Right lobe of liver (tissue), 4 donors: ENCODE measurements around the gene MYO15A.

Experiments
- POLR2A ChIP-seq: fragments of 450-650 bp; IDR thresholded peaks from one replicate; pipeline ENCODE4 v1.6.1; 2017; ENCODE audit warnings: antibody characterized with exemption, mild to moderate bottlenecking
- TF ChIP-seq, protein P1 (sequence below), 4 donors: fragments of 200-600 bp in 3 of 4; fragments of 450-650 bp in 1 of 4; IDR thresholded peaks; one replicate each; pipeline versions ENCODE4 v1.5.1 to v1.8.0; 2016 to 2022; ENCODE audit warnings: antibody characterized with exemption in 4 of 4, mild to moderate bottlenecking in 2 of 4
- donor health status: DM: no; HTN: no; CAD: no.
- donor health status: DM: no; HTN: no; CAD: no.
- donor health status: DM: no; HTN: yes; CAD: no.

GRCh38 chr17:18144855-18145254, 36.3 kb downstream of the MYO15A start:
- TF ChIP-seq, protein P1, sequence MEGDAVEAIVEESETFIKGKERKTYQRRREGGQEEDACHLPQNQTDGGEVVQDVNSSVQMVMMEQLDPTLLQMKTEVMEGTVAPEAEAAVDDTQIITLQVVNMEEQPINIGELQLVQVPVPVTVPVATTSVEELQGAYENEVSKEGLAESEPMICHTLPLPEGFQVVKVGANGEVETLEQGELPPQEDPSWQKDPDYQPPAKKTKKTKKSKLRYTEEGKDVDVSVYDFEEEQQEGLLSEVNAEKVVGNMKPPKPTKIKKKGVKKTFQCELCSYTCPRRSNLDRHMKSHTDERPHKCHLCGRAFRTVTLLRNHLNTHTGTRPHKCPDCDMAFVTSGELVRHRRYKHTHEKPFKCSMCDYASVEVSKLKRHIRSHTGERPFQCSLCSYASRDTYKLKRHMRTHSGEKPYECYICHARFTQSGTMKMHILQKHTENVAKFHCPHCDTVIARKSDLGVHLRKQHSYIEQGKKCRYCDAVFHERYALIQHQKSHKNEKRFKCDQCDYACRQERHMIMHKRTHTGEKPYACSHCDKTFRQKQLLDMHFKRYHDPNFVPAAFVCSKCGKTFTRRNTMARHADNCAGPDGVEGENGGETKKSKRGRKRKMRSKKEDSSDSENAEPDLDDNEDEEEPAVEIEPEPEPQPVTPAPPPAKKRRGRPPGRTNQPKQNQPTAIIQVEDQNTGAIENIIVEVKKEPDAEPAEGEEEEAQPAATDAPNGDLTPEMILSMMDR (IDR thresholded peaks at IDR 0.05) = no peak
- TF ChIP-seq POLR2A = no peak
